Transverse colon (tissue), 4 donors: ENCODE measurements around the gene ATP5MC3.

Experiments
- CTCF ChIP-seq, 5 experiments: fragments of 200-600 bp in 3 of 5; fragments of 450-650 bp in 2 of 5; sonication (generic) in 3 of 5; IDR thresholded peaks; 1 replicate in 2 of 5; 2 replicates in 3 of 5; pipeline ENCODE4 v1.5.1; 2016 to 2017; ENCODE audit warnings: antibody characterized with exemption in 5 of 5, inconsistent platforms in 3 of 5, mild to moderate bottlenecking in 2 of 5, moderate library complexity in 1 of 5
- EP300 ChIP-seq: sonication (generic); formaldehyde crosslinking; IDR thresholded peaks from one replicate; pipeline ENCODE4 v1.6.1; 2017; ENCODE audit warnings: antibody characterized with exemption, low read depth
- POLR2A ChIP-seq: fragments of 450-650 bp; IDR thresholded peaks from one replicate; pipeline ENCODE4 v1.6.1; 2016; ENCODE audit warnings: antibody characterized with exemption, mild to moderate bottlenecking, moderate library complexity
- POLR2AphosphoS5 ChIP-seq, 3 donors: sonication (generic); formaldehyde crosslinking; IDR thresholded peaks; one replicate each; pipeline ENCODE4 v1.6.1; 2016; ENCODE audit warnings: antibody characterized with exemption in 3 of 3

GRCh38 chr2:175218551-175218950, 37.0 kb upstream of the ATP5MC3 start:
- TF ChIP-seq CTCF (IDR thresholded peaks at IDR 0.05) (no peak), POLR2A (no peak), EP300 (no peak), POLR2AphosphoS5 (IDR thresholded peaks at IDR 0.05) (no peak)
